DND-41 (cell line): ENCODE measurements around the gene KLK1.

Experiments
- ATAC-seq: fragments of 200-7000 bp; cut with Tn5 transposase; 3 replicates; pipeline ENCODE4 v1.9.1; 2021; ENCODE audit warnings: low read depth; ENCODE audit not compliant: insufficient read depth
- DNase-seq: peaks from one replicate; pipeline ENCODE4 v3.0.0-alpha.2; 2020
- H2AFZ ChIP-seq: 2 replicates; pipeline ENCODE4 v1.6.0; 2012; ENCODE audit warnings: low read depth, low read length
- H3K27ac ChIP-seq: 2 replicates; pipeline ENCODE4 v1.5.1; 2012; ENCODE audit warnings: low read length, inconsistent platforms
- H3K27me3 ChIP-seq: fragments of 200-600 bp; sonication (generic); 2 replicates; pipeline ENCODE4 v1.6.0; 2012; ENCODE audit warnings: low read length, mild to moderate bottlenecking, inconsistent platforms; ENCODE audit not compliant: insufficient read depth, poor library complexity
- H3K36me3 ChIP-seq: 2 replicates; pipeline ENCODE4 v1.5.1; 2012; ENCODE audit warnings: low read length, inconsistent platforms; ENCODE audit not compliant: insufficient read depth
- H3K4me1 ChIP-seq: 2 replicates; pipeline ENCODE4 v1.5.1; 2012; ENCODE audit warnings: mild to moderate bottlenecking, low read length; ENCODE audit not compliant: insufficient read depth
- H3K4me2 ChIP-seq: 2 replicates; pipeline ENCODE4 v1.6.0; 2012; ENCODE audit warnings: mild to moderate bottlenecking, moderate library complexity, low read length, inconsistent platforms; ENCODE audit not compliant: insufficient read depth
- H3K4me3 ChIP-seq, 2 experiments: fragments of 200-600 bp in 1 of 2; shearing (Covaris generic) in 1 of 2; 2 replicates each; pipeline ENCODE4 v1.5.1; 2012 to 2016; ENCODE audit warnings: inconsistent platforms in 2 of 2, low read length in 2 of 2, mild to moderate bottlenecking in 2 of 2, low read depth in 1 of 2, moderate library complexity in 1 of 2
- H3K79me2 ChIP-seq: 2 replicates; pipeline ENCODE4 v1.6.0; 2012; ENCODE audit warnings: low read length, inconsistent platforms; ENCODE audit not compliant: insufficient read depth
- H3K9ac ChIP-seq: 2 replicates; pipeline ENCODE4 v1.6.0; 2012; ENCODE audit warnings: low read depth, mild to moderate bottlenecking, inconsistent platforms, low read length, moderate library complexity
- H3K9me3 ChIP-seq: 2 replicates; pipeline ENCODE4 v1.5.1; 2012; ENCODE audit warnings: low read length, moderate library complexity, mild to moderate bottlenecking, inconsistent platforms; ENCODE audit not compliant: insufficient read depth, severe bottlenecking
- H4K20me1 ChIP-seq: 2 replicates; pipeline ENCODE4 v1.6.0; 2012; ENCODE audit warnings: low read length; ENCODE audit not compliant: insufficient read depth
- EZH2 ChIP-seq: IDR thresholded peaks from 3 replicates; pipeline ENCODE4 v1.6.1; 2012; ENCODE audit warnings: borderline replicate concordance, low read depth, mild to moderate bottlenecking, moderate library complexity, low read length, inconsistent platforms; ENCODE audit not compliant: severe bottlenecking
- TF ChIP-seq, protein P1 (sequence below): IDR thresholded peaks from 2 replicates; pipeline ENCODE4 v1.5.1; 2012; ENCODE audit warnings: borderline replicate concordance, low read length, moderate library complexity, mild to moderate bottlenecking; ENCODE audit not compliant: poor library complexity, severe bottlenecking; ENCODE audit errors: extremely low read depth

The KLK1 gene

DNA sequence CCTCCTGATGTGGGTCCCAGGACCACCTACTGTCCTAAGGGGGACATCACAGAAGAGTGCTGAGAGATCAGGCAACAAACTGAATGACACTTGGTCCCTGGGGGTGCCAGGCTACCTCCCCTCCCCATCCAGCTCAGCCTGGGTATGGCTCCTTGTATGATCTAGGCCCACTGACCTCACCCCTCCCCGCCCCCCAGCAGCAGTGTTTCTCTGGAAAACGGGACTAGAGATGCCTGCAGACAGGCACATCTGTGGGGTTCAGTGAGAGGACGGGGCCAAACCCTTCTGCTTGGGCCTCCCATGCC, 24.1 kb downstream of the KLK1 start:
- peaks cover 29% of the 10 kb centered on the region for H3K4me1 ChIP-seq
- H3K79me2 ChIP-seq: peaks cover 69% of the 10 kb centered on the region
- no peak overlapping the region for H3K4me3 ChIP-seq
- H3K4me2 ChIP-seq: no peak overlapping the region; the same call in 1 of the 2 replicates
- peaks cover 91% of the 10 kb centered on the region for H4K20me1 ChIP-seq
- H3K27me3 ChIP-seq: no peaks in the 10 kb centered on the region
- peaks cover 84% of the 10 kb centered on the region for H3K36me3 ChIP-seq
- H3K27ac ChIP-seq: no peak overlapping the region
- DNase-seq: no peak
- no peak for ATAC-seq
- TF ChIP-seq EZH2: no peak
- TF ChIP-seq, protein P1, sequence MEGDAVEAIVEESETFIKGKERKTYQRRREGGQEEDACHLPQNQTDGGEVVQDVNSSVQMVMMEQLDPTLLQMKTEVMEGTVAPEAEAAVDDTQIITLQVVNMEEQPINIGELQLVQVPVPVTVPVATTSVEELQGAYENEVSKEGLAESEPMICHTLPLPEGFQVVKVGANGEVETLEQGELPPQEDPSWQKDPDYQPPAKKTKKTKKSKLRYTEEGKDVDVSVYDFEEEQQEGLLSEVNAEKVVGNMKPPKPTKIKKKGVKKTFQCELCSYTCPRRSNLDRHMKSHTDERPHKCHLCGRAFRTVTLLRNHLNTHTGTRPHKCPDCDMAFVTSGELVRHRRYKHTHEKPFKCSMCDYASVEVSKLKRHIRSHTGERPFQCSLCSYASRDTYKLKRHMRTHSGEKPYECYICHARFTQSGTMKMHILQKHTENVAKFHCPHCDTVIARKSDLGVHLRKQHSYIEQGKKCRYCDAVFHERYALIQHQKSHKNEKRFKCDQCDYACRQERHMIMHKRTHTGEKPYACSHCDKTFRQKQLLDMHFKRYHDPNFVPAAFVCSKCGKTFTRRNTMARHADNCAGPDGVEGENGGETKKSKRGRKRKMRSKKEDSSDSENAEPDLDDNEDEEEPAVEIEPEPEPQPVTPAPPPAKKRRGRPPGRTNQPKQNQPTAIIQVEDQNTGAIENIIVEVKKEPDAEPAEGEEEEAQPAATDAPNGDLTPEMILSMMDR: no peak
- no peak overlapping the region for H2AFZ ChIP-seq
- no peaks in the 10 kb centered on the region for H3K9me3 ChIP-seq
- no peak overlapping the region for H3K9ac ChIP-seq

DNA sequence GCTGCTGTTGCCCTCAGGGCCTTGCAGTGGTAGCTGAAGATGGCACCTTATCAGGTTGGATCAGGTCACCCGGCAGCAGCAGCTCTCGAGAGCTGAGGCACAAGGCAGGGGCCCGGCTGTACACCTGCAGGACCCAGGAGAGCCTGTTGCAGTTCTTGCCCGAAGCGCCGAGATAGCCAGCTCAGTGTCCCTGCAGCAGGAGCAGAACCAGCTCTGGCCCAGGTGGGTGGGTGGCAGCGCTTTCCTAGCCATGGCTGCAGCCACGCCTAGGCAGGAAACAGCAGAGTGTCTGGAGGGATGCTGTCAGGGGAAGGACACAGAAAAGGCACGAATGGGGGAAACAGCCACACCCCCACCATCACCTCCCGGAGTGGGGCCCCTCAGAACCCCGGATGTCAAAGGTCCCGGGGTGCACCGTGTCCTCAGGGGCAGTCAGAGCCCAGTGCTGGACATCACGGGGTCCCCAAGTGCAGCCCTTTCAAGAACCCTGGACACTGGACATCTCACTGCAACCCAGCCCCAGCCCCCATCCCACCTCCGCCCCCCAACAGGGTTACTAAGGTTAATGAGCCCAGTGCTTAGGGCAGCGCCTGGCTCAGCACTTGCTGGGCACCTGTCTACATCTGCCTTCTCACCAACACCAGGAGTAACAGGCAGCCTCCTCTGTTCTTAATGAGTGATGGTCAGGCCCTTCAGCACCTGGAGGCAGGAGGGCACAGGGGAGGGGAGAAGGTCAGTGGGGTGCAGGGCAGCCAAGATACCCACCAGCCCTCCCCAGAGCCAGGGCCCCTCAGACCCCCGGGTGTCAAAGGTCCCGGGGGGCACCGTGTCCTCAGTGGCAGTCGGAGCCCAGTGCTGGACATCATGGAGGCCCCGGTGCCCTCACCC, 24.7 kb downstream of the KLK1 start:
- Histone ChIP-seq H3K79me2 (peaks cover 64% of the 10 kb centered on the region), H3K4me3 (no peak overlapping the region), H3K36me3 (peaks cover 84% of the 10 kb centered on the region), H3K9ac (no peak overlapping the region), H3K27ac (no peak overlapping the region), H3K27me3 (no peaks in the 10 kb centered on the region), H4K20me1 (peaks cover 95% of the 10 kb centered on the region), H3K4me1 (peaks cover 29% of the 10 kb centered on the region), H3K9me3 (no peaks in the 10 kb centered on the region), H3K4me2 (no peak overlapping the region), H2AFZ (no peak overlapping the region)
- no peak for ATAC-seq
- DNase-seq: no peak
- TF ChIP-seq, protein P1: no peak

DNA sequence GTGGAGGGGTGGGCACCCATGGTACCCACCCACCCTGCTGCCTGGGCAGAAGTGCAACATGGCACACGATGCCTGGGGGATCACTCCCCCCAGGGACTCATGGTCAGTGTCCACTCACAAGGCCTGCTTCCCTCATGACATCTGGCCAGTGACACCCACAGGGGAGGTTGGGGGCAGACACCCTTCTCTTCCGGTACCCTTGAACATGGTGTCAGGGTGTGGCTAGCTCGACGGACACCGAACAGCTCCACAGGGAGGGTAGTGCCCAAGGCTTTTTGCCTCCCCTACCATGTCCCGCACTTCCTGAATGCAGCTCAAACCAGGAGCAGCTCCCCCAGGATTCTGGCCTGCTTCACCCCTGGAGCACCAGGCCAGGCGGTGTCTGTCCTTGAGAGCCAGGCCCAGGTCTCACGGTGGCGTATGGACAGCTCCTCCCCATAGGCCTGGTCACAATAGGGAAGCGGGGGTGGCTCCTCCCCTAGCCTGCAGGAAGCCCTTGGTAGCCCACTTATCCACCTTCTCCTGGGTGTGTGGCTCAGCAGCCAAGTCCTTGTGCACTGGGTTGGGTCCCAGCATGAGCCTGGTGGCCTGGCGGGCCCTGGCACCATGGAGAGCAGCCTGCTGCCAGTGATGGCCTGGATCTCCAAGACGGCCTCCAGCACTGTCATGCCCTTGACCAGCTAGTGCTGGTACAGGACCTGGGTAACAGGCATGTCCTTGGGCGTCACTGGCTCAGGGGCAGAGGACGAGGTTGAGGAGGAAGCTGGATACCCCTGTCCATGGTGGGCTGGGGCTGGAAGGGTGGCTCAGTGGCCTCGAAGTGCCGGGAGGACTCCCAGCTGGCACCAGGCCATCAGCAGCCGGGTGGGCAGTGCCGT, 25.6 kb downstream of the KLK1 start:
- Histone ChIP-seq H3K4me1 (peaks cover 26% of the 10 kb centered on the region), H3K27ac (no peak overlapping the region), H3K9ac (no peak overlapping the region), H3K79me2 (peaks cover 55% of the 10 kb centered on the region), H2AFZ (no peak overlapping the region), H3K27me3 (no peaks in the 10 kb centered on the region), H3K4me3 (no peak overlapping the region), H3K9me3 (no peaks in the 10 kb centered on the region), H3K36me3 (peaks cover 75% of the 10 kb centered on the region), H4K20me1 (peaks cover 93% of the 10 kb centered on the region), H3K4me2 (no peak overlapping the region)
- no peak for DNase-seq
- no peak for ATAC-seq
- TF ChIP-seq EZH2: no peak
- TF ChIP-seq, protein P1: no peak
